Heart right ventricle (tissue), 16 donors: ENCODE results near the gene MMAB. TPM values are rescaled to one million over a fixed set of nuclear protein-coding genes. Genes with fewer than 3 reads are reported as not detected.

ENCODE experiments used
- ATAC-seq, 8 donors: fragments of 200-7000 bp; cut with Tn5 transposase; one replicate each; pipeline ENCODE4 v1.9.1; 2020; ENCODE audit warnings: mild to moderate bottlenecking in 8 of 8, moderate library complexity in 8 of 8, moderate number of reproducible peaks in 1 of 8
- DNase-seq, 2 donors: peaks; one replicate each; pipeline ENCODE4 v3.0.0-alpha.2; 2020
- H3K27ac ChIP-seq, 10 donors: fragments of 200-600 bp; sonication (generic) in 2 of 10; one replicate each; pipeline versions ENCODE4 v1.5.0 to v1.8.0; 2020 to 2022; ENCODE audit warnings: mild to moderate bottlenecking in 3 of 10
- H3K27me3 ChIP-seq, 7 donors: fragments of 200-600 bp; one replicate each; pipeline ENCODE4 v1.8.0; 2021 to 2022; ENCODE audit warnings: mild to moderate bottlenecking in 2 of 7
- H3K36me3 ChIP-seq, 9 donors: fragments of 200-600 bp; sonication (generic) in 1 of 9; one replicate each; pipeline versions ENCODE4 v1.5.0 to v1.8.0; 2020 to 2022; ENCODE audit warnings: mild to moderate bottlenecking in 2 of 9
- H3K4me1 ChIP-seq, 9 donors: fragments of 200-600 bp; sonication (generic) in 1 of 9; one replicate each; pipeline versions ENCODE4 v1.5.0 to v1.8.0; 2020 to 2022; ENCODE audit warnings: mild to moderate bottlenecking in 4 of 9
- H3K4me3 ChIP-seq, 10 donors: fragments of 200-600 bp; sonication (generic) in 2 of 10; one replicate each; pipeline versions ENCODE4 v1.5.0 to v1.8.0; 2020 to 2022; ENCODE audit warnings: mild to moderate bottlenecking in 7 of 10, moderate library complexity in 2 of 10
- H3K9me3 ChIP-seq, 11 donors: fragments of 200-600 bp in 10 of 11; sonication (generic) in 2 of 11; one replicate each; pipeline versions ENCODE4 v1.5.0 to v1.8.0; 2013 to 2022; ENCODE audit warnings: mild to moderate bottlenecking in 2 of 11, control low read depth in 1 of 11, moderate library complexity in 1 of 11
- CTCF ChIP-seq, 9 donors: fragments of 200-600 bp; sonication (generic) in 2 of 9; IDR thresholded peaks; one replicate each; pipeline versions ENCODE4 v1.5.0 to v1.8.0; 2021 to 2022; ENCODE audit warnings: antibody characterized with exemption in 9 of 9, mild to moderate bottlenecking in 5 of 9, moderate library complexity in 1 of 9
- WGBS, 2 donors: extraction: QIAGEN DNeasy Blood & Tissue Kit; methylation state at CpG; one replicate each; pipeline ENCODE4 v1.1.7; 2013; ENCODE audit warnings: inconsistent platforms in 1 of 2; 5-methylcytosine and 5-hydroxymethylcytosine counted together
- intact Hi-C, 10 donors: fragments of 100-400 bp; cut with DNase I; formaldehyde crosslinking; loops; one replicate each; pipeline versions ENCODE4 v1.11.1 to v1.14.2; 2022
- polyA plus RNA-seq, 2 donors: library from polyadenylated mRNA; stranded (reverse); fragments of 200-250 nt; gene quantifications; one replicate each; pipeline ENCODE4 v1.2.3, GENCODE V29; 2013
- total RNA-seq, 10 donors: library from RNA; stranded (reverse); fragmentation: NEBNext Ultra II Directional in 3 of 10; extraction: Animal tissue kit (Norgen Biotek cat#: 25700) in 3 of 10; gene quantifications; one replicate each; pipeline versions ENCODE4 v1.2.1 to v1.2.4, GENCODE V29; 2021 to 2023
- donor health status: Arrhythmogenic right ventricular cardiomyopathy.
- donor health status: ischemic (EF 13 %, LVEDD 7.1; RV severe dilation, severe dysfunction).
- donor health status: healthy with polysubstance abuse.
- donor health status: DM: no; HTN: yes; CAD: no.
- donor health status: DM: no; HTN: no; CAD: no.
- donor health status: ischemic (EF 25% LVEDD 6.9; RV normal size, moderate dysfunction).
- donor health status: ischemic (EF 25% LVEDD 5.7; RV mildly dilated, moderate dysfunction).
- donor health status: healthy.
- donor health status: DM: yes; HTN: yes; CAD: no.
- donor health status: Ischemic cardiomyopathy.
- donor health status: ischemic (EF 35%, LVEDD 5.7; RV mildly dilated, moderate dysfunction).
- donor health status: nonischemic (EF 11% LVEDD 7.7; RV severe dilation, severe dysfunction).
- donor health status: DM: yes; HTN: yes; CAD: no.
- donor health status: PGD.
- donor health status: ischemic (EF 29% LVEDD 5.4; RV normal size, mild dysfunction).
- donor health status: nonischemic (EF 23%, LVEDD 6.1; RV moderate dilation, normal function).

The MMAB gene
- total and polyA plus RNA-seq, 12 donors, result 27.7 to 50.7 (median 42.2) TPM

DNA sequence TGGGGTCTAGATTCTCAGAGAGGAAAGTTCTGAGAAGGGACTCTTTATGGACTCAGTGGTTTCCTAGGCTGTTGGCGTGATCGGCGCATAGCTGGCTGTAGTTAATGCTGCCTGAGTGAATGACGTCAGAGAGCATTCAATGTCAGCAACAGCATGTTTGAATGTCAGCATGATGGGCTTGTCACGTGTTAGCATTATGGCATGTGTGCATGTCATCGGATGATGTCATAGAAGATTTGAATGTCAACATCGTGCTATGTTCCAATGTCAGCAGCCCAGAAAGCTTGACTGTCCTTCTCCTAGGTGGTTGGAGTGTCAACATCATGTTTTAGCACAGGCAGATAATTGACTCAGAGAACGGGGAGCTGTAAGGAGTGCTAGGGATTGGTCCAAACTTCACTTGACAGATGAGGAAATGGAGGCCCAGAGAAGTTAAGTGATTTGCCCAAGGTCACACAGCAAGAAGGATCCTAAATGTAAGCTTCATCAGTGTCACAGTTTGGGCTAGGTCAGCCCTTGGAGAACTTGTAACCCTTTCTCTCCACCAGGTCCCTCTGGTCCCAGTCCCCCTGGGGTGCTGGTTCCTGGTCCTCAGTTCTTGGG, 45.8 kb upstream of the MMAB start:
- H3K4me1 ChIP-seq, result peaks cover 0 to 5% (median 0%) of the 10 kb centered on the region in 9 donors
- no peak overlapping the region for H3K27ac ChIP-seq
- DNase-seq (no peak), ATAC-seq (no peak)
- TF ChIP-seq CTCF (IDR thresholded peaks at IDR 0.05), result no peak
- 84 to 87% methylated on average over 8 of the region's 8 CpGs for WGBS, 2 donors
- intact Hi-C loops, result loop anchor here in 1 of 10 donors (10.0 kb wide), 1 partner anchor 76 kb away; no protein-coding TSS in a partner anchor
- peaks cover 0 to 19% (median 5%) of the 10 kb centered on the region in 7 donors for H3K27me3 ChIP-seq
- no peak overlapping the region for H3K4me3 ChIP-seq
- H3K36me3 ChIP-seq, result no peaks in the 10 kb centered on the region
- no peaks in the 10 kb centered on the region for H3K9me3 ChIP-seq

DNA sequence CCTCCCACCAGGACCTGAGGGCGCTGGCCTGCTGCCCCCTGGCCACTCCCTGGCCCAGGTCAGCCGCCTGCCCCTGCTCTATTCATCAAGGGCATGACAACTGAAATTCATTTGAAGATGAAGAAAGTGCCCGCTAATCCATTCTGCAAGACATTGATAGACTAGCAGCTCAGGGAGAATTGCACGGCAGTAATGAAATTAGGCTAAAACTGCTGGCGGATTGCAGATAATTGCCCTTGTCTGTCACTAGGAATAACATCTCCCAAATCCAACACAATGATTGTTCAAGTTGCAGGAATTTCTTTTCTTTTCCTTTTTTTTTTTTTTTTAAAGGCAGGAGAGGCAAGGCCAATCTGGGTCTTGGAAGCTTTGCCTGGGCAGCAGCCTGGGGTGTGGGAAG, 44.8 kb upstream of the MMAB start:
- no peak for TF ChIP-seq CTCF (IDR thresholded peaks at IDR 0.05)
- Histone ChIP-seq H3K4me1 (peaks cover 0 to 5% (median 0%) of the 10 kb centered on the region in 9 donors), H3K4me3 (no peak overlapping the region), H3K36me3 (no peaks in the 10 kb centered on the region), H3K27ac (no peak overlapping the region), H3K9me3 (no peaks in the 10 kb centered on the region), H3K27me3 (peaks cover 0 to 19% (median 6%) of the 10 kb centered on the region in 7 donors)
- 78 to 89% methylated on average over 5 of the region's 5 CpGs for WGBS, 2 donors
- no peak for DNase-seq
- no peak for ATAC-seq
- intact Hi-C loops, result loop anchor here in 1 of 10 donors (10.0 kb wide), 1 partner anchor 77 kb away; no protein-coding TSS in a partner anchor

- no peak overlapping the region for H3K27ac ChIP-seq
- intact Hi-C loops, result loop anchor here in 1 of 10 donors (10.0 kb wide), 1 partner anchor 77 kb away; no protein-coding TSS in a partner anchor
- no peaks in the 10 kb centered on the region for H3K9me3 ChIP-seq
- WGBS, 2 donors, result 76 to 80% methylated on average over 10 of the region's 10 CpGs
- peaks cover 0 to 5% (median 0%) of the 10 kb centered on the region in 9 donors for H3K4me1 ChIP-seq
- DNase-seq (no peak), ATAC-seq (no peak)
- H3K27me3 ChIP-seq, result peaks cover 0 to 23% (median 11%) of the 10 kb centered on the region in 7 donors
- no peaks in the 10 kb centered on the region for H3K36me3 ChIP-seq
- H3K4me3 ChIP-seq, result no peak overlapping the region
- no peak for TF ChIP-seq CTCF (IDR thresholded peaks at IDR 0.05)
Observed at GRCh38 chr12:109617491-109617890, 44.2 kb upstream of the MMAB start.

- H3K36me3 ChIP-seq, result no peaks in the 10 kb centered on the region
- no peak overlapping the region for H3K27ac ChIP-seq
- ATAC-seq (no peak), DNase-seq (no peak)
- H3K27me3 ChIP-seq, result peaks cover 0 to 41% (median 19%) of the 10 kb centered on the region in 7 donors
- 59 to 68% methylated on average over 14 of the region's 14 CpGs for WGBS, 2 donors
- TF ChIP-seq CTCF (IDR thresholded peaks at IDR 0.05), result no peak
- intact Hi-C loops, result loop anchor here in 1 of 10 donors (10.0 kb wide), 1 partner anchor 79 kb away; no protein-coding TSS in a partner anchor
- no peak overlapping the region for H3K4me3 ChIP-seq
- H3K4me1 ChIP-seq, result peaks cover 0 to under 1% (median 0%) of the 10 kb centered on the region in 9 donors
- H3K9me3 ChIP-seq, result no peaks in the 10 kb centered on the region
Observed at GRCh38 chr12:109615556-109616229, 42.4 kb upstream of the MMAB start.
